Measurements from ENCODE around the gene RUSC2.
"Not testable (repeated sequence)": the region's sequence is repeated elsewhere in the genome, so short reads cannot be mapped to it uniquely, and the experiment has no call there.

RUSC2 gene

GRCh38 chr9:35495984-35496383 lies 6.1 kb downstream of the RUSC2 start:
- DNase-seq (ENCODE audit: low spot score), result no peak

DNA sequence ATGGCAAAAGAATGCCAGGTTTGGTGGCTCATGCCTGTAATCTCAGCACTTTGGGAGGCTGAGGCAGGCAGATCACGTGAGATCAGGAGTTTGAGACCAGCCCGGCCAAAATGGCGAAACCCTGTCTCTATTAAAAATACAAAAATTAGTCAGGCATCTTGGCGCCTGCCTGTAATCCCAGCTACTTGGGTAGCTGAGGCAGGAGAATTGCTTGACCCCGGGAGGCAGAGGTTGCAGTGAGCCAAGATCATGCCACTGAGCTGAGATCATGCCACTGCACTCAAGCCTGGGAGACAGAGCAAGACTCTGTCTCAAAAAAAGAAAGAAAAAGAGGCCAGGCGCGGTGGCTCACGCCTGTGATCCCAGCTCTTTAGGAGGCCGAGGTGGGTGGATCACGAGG lies 8.3 kb downstream of the RUSC2 start:
- DNase-seq (ENCODE audit: low spot score), result not testable (repeated sequence)

GRCh38 chr9:35499029-35499700 lies 9.3 kb downstream of the RUSC2 start:
- no peak for DNase-seq (ENCODE audit: low spot score)

DNA sequence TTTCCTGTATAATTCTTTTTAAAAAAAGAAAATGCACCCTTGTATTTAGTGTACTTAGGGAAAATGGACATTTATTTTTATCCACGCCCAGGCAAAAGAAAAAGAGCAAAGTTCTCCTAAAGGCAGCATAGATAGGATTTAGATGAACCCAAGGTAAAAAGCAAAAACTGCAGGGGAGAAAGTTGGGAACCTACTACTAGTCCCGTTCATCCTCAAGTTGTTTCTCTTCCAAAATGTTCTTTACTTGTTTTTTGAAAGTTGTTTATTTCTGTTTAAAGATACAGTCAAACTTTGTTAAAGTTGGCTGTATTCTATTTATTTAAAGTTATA lies 9.8 kb downstream of the RUSC2 start:
- DNase-seq (ENCODE audit: low spot score), result no peak

DNA sequence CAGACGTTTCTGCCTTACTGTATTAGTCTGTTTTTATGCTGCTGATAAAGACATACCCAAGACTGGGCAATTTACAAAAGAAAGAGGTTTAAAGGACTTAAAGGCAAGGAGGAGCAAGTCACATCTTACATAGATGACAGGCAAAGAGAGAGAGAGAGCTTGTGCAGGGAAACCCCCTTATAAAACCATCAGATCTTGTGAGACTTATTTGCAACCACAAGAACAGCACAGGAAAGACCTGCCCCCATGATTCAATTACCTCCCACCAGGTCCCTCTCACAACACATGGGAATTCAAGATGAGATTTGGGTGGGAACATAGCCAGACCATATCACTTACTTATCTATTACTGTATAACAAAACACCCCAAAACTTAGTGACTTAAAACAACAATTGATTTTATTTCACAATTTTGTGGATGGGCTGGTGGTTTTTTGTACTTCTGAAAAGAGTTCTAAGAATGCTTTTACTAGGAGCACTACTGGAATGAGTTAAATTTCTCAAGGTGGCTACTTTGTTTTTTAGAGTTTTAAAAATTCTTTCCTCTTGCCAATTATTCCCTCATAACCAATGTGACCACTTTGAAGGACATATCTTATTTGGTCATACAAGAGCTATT lies 10.3 kb downstream of the RUSC2 start:
- no peak for DNase-seq (ENCODE audit: low spot score)

DNA sequence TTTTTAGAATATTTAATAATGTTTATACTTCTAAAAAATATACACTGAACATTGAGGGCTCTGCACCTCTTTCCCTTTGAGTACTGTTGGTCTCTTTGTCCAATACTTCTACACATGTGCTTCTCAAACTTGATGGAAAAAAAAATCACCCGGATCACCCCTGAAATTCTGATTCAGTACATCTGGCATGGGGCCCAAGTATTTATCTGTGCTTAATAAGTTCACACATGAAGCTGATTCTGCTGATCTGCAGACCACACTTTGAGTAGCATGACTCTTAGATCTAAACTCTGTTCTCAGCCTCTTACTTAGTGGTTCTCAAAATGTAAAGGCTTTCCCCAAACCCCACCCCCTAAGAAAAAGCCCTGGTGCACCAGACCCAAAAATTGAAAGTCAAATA lies 12.0 kb downstream of the RUSC2 start:
- DNase-seq (ENCODE audit: low spot score), result no peak

DNA sequence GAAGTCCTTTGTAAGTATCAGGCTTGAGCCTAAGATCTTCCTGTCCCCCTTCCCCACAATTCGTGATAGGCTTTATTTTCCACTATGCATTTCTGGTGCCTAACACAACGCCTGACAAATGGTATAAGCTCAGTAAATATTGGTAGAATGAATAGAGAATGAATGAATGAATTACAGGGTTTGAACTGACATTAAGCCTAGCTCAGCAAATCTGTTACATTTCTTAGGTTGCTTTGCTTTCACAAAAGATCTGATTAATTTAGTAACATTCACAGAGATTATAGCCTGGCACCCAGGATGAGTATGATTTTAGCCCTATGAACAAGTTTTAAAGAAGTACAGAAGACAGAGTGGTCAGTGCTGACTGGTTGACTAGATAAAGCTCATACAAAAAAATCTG lies 16.4 kb downstream of the RUSC2 start:
- no peak for DNase-seq (ENCODE audit: low spot score)

DNA sequence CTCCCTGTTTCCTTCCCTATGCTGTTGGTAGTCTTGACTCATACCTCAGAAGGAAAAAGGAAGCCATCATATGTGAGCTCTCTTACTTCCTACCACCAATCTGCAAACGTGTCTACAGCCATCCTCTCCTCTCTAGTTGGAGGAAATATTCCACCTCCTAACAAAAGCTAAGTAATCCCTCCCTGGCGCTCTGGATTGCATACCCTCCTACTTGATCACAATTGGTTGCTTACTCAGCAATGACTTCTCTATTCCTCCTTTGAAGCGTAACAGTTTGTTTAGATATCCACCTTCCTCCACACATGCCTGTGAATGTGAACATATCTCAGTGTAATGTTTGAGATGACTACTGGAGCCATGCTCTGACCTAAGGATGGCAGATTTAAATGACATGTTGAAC lies 18.2 kb downstream of the RUSC2 start:
- no peak for DNase-seq (ENCODE audit: low spot score)

- no peak for DNase-seq (ENCODE audit: low spot score)
Observed at GRCh38 chr9:35510383-35510753, 20.5 kb downstream of the RUSC2 start.

GRCh38 chr9:35510754-35511428 lies 21.0 kb downstream of the RUSC2 start:
- no peak for DNase-seq (ENCODE audit: low spot score)

- no peak for DNase-seq (ENCODE audit: low spot score)
Observed at GRCh38 chr9:35511453-35511852, 21.5 kb downstream of the RUSC2 start.

DNA sequence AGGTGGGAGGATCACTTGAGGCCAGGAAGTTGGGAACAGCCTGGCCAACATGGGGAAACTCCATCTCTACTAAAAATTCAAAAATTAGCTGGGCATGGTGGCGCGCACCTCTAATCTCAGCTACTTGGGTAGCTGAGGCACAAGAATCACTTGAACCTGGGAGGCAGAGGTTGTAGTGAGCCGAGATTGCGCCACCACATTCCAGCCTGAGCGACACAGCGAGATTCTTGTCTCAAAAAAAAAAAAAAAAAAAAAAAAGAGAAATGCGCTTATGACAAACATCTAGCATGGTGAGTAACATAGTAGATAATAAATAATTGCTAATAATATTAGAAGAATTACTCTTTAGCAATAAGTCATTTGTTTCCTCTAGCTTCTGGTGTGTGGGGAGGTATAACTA lies 25.9 kb downstream of the RUSC2 start:
- no peak for DNase-seq (ENCODE audit: low spot score)

GRCh38 chr9:35516479-35516878 lies 26.6 kb downstream of the RUSC2 start:
- no peak for DNase-seq (ENCODE audit: low spot score)

DNA sequence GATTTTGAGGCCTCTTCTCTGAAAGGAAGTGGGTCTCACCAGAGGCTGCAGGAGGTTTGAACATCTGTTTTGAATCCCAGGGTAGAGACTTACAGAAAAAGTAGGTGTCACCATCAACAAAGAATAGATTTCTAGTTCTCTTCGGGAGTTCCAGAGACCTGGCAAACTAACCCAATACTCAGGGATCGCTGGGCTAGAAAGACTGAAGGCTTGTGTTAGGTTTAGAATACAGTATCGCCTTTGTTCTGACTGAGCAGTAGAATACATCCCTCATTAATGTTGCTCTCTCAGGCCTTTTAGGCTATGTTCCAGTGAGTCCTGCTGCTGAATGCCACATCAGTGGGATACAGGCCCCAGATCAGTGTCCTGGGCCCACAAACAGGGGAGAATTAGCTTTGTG lies 27.2 kb downstream of the RUSC2 start:
- no peak for DNase-seq (ENCODE audit: low spot score)

DNA sequence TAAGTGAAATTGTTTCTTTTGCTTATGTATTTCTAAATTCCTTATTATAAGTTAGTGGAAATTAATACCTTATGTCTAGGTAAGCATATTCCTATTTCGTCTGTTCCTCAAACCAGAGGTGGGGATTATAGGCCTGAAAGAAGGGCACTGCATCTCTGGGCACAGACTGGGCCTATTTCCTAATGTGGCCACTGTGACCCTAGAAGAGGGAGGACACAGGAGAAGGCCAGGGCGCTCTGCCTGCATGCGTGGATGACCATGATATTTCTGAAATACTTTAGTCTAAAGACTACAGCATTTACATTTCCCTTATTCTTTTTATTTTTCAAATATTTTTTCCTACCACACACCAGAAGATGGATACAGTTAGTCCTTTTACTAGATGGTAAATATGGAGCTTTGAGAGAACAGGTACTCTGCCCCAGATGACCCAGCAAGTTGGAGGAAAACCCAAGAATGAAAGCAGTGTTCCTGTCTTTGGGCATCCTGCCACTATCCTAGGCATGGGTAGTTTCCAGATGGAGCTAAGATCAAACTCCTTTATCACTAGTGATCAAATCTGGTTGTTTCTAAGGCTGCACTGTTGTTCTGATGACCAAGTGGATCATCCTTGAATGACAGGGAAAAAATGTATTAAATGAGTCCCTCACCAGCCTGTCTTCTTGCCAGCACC lies 27.8 kb downstream of the RUSC2 start:
- no peak for DNase-seq (ENCODE audit: low spot score)

DNA sequence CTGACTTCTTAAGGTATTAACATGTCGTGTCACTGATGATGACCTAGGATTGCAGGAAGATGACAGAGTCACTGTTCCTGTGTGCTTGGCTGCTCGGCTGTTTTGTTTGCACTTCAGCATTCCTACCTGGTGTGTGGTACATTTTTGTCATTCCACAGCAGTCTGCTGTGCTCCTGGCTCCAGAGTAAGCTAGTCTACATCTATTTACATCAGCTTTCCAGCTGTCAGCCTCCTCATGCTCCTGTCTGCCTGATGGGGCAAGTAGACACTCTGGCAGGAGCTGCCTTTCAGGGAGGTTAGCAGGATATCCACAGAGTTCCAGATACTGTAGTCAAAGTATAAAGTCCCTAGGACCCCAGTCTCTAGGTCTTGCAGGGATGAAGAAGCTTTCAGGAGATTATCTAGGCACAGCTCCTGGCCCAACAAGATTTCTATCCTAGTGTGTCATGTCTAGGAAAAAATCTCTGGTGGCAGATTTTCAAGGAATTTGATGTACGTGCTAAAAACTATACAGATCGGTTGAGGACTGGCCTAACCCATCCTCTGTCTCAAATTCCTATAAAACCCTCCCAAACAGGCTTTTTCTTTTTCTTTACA lies 28.4 kb downstream of the RUSC2 start:
- no peak for DNase-seq (ENCODE audit: low spot score)

DNA sequence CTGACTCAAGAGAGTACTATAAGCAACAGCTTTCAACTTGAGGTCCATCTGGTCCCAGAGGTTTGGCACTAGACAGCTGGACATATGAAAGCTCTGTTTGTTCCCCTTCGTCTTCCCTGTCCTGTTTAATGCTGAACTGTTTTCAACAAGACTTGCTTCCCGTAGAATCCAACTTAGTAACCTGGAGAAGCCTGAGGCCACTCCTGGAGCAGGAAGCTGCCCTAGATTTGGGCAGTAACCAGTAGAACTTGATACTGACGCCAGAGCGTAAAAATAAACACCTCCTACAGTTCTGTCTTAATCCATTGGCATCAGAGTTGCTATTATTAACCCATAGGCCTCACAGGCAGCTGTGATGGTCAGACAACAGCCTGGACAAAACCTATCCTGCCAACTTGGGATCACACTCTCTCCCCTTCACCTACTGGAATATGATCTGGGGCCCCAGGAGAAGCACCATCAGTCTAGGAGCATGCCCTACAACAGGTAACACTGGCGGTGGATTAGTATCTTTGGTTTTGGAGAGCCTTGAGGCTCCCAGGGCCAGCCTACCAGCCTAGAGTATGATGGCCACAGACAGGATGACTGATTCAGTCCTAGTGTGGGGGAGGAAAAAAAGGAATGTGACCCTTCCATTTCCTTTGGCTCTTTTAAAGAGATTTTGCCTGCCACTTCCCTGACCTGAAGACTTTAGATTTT lies 29.2 kb downstream of the RUSC2 start:
- no peak for DNase-seq (ENCODE audit: low spot score)

DNA sequence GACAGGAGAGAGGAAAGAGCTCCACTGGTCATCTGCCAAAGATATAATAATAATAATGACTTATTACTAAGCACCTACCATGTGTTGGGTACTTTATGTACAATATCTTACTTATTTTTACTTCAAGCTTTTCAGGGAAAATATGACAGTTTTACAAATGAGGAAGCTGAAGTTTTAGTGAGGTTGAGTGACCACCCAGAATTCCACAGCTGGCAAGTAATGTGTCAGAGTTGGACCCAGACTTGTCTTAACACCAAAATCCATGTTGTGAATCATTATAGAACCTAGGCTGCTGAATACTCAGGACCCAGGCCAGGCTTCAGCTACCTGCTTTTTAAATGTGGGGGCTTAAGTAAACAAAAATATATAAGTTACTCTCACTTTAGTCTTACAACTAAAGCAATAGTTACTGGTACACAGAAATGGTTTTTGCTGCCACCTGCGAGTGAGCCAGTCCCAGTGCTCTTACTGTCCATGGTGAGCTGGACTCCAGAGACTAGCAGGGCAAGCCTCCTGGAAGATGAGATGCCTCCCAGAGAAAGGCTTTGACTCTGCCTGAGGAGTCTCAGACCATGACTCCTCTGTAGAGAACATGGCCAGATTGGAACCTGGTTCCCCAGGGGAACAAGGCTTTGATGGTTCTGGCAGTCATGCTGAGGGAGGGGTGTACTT lies 29.9 kb downstream of the RUSC2 start:
- DNase-seq (ENCODE audit: low spot score), result no peak

GRCh38 chr9:35520364-35520710 lies 30.4 kb downstream of the RUSC2 start:
- DNase-seq (ENCODE audit: low spot score), result no peak

DNA sequence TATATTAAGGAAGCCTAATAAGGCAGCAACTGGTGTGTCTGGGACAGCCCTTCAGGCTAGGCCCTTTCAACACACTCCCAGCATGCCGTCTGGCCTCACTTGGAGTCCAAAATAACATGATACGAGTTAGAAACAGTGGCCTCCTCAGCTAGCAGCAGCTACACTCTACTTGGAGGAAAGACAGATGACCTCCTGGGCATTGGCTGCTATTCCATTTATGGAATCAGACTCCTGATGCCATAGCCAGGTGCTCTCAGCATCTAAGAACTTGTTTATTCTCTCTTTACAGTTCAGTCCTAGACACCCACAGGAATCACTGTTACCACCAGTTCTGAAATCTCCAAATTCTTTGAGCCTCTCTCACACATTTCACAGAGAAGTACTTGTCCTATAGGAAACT lies 31.8 kb downstream of the RUSC2 start:
- no peak for DNase-seq (ENCODE audit: low spot score)

- DNase-seq (ENCODE audit: low spot score), result no peak
Observed at GRCh38 chr9:35522187-35522586, 32.3 kb downstream of the RUSC2 start.

- DNase-seq (ENCODE audit: low spot score), result no peak
Observed at GRCh38 chr9:35522700-35523099, 32.8 kb downstream of the RUSC2 start.

Data from activated CD4-positive, alpha-beta T cell treated with anti-CD3 and anti-CD28 coated beads, Interleukin-2, Interleukin-4, amounts not matched to agents 100 ng/mL and 50 ng/mL, durations not matched to agents 16 hours and 8 hours (primary cell).